SK-N-SH treated with all-trans-retinoic acid at 6 μM for 48 hours (cell line): ENCODE data around the gene MED29.

ENCODE experiments used
- ATAC-seq: fragments of 200-7000 bp; cut with Tn5 transposase; 3 replicates; pipeline ENCODE4 v1.9.1; 2020; ENCODE audit warnings: mild to moderate bottlenecking, moderate library complexity
- ARNTL ChIP-seq: fragments of 450-650 bp; formaldehyde crosslinking; IDR thresholded peaks from 2 replicates; pipeline ENCODE4 v1.5.0; 2020; ENCODE audit warnings: low read depth, mild to moderate bottlenecking, moderate library complexity, borderline replicate concordance
- BACH2 ChIP-seq: fragments of 250-450 bp; sonication (Bioruptor Pico); IDR thresholded peaks from 2 replicates; pipeline ENCODE4 v1.9.0; 2021; ENCODE audit warnings: mild to moderate bottlenecking, borderline replicate concordance
- CSDC2 ChIP-seq: fragments of 250-450 bp; sonication (Bioruptor Pico); IDR thresholded peaks from 2 replicates; pipeline ENCODE4 v1.5.0; 2020; ENCODE audit warnings: mild to moderate bottlenecking, moderate library complexity
- ESRRG ChIP-seq: fragments of 250-450 bp; sonication (Bioruptor Pico); IDR thresholded peaks from 2 replicates; pipeline ENCODE4 v1.6.1; 2021; ENCODE audit warnings: mild to moderate bottlenecking
- ISL1 ChIP-seq: fragments of 250-450 bp; sonication (Bioruptor Pico); IDR thresholded peaks from 2 replicates; pipeline ENCODE4 v2.1.2; 2022; ENCODE audit warnings: mild to moderate bottlenecking, moderate library complexity
- OSR1 ChIP-seq: fragments of 250-450 bp; sonication (Bioruptor Pico); IDR thresholded peaks from 2 replicates; pipeline ENCODE4 v1.8.0; 2022; ENCODE audit warnings: moderate library complexity, mild to moderate bottlenecking, inconsistent platforms
- PPARA ChIP-seq: fragments of 250-450 bp; sonication (Bioruptor Pico); IDR thresholded peaks from 2 replicates; pipeline ENCODE4 v1.5.0; 2020; ENCODE audit warnings: mild to moderate bottlenecking, borderline replicate concordance
- RARB ChIP-seq: fragments of 250-450 bp; sonication (Bioruptor Pico); IDR thresholded peaks from 2 replicates; pipeline ENCODE4 v1.8.0; 2021; ENCODE audit warnings: mild to moderate bottlenecking, moderate library complexity
- SNAI2 ChIP-seq: fragments of 250-450 bp; sonication (Bioruptor Pico); IDR thresholded peaks from 2 replicates; pipeline ENCODE4 v1.5.0; 2020; ENCODE audit warnings: mild to moderate bottlenecking, moderate library complexity
- TCF4 ChIP-seq: fragments of 250-450 bp; sonication (Bioruptor Pico); IDR thresholded peaks from 2 replicates; pipeline ENCODE4 v1.8.0; 2021; ENCODE audit warnings: mild to moderate bottlenecking, moderate library complexity, borderline replicate concordance
- TOX ChIP-seq: fragments of 250-450 bp; sonication (Bioruptor Pico); IDR thresholded peaks from 2 replicates; pipeline ENCODE4 v1.8.0; 2021; ENCODE audit warnings: mild to moderate bottlenecking, moderate library complexity, borderline replicate concordance
- ZC3H10 ChIP-seq: fragments of 250-450 bp; sonication (Bioruptor Pico); IDR thresholded peaks from 2 replicates; pipeline ENCODE4 v1.5.1; 2021; ENCODE audit warnings: mild to moderate bottlenecking, moderate library complexity
- ZFP3 ChIP-seq: fragments of 250-450 bp; sonication (Bioruptor Pico); IDR thresholded peaks from 2 replicates; pipeline ENCODE4 v1.5.0; 2020; ENCODE audit warnings: mild to moderate bottlenecking, moderate library complexity
- ZFP30 ChIP-seq: fragments of 450-650 bp; formaldehyde crosslinking; IDR thresholded peaks from 2 replicates; pipeline ENCODE4 v1.5.0; 2022; ENCODE audit warnings: mild to moderate bottlenecking, moderate library complexity
- ZNF565 ChIP-seq: fragments of 450-650 bp; formaldehyde crosslinking; conservative IDR thresholded peaks from 2 replicates; pipeline ENCODE4 v1.5.0; 2020; ENCODE audit warnings: low read depth, mild to moderate bottlenecking, moderate library complexity
- ZNF70 ChIP-seq: fragments of 450-650 bp; formaldehyde crosslinking; IDR thresholded peaks from 2 replicates; pipeline ENCODE4 v1.5.0; 2020; ENCODE audit warnings: mild to moderate bottlenecking, moderate library complexity
- ZNF8 ChIP-seq: fragments of 450-650 bp; formaldehyde crosslinking; IDR thresholded peaks from 2 replicates; pipeline ENCODE4 v1.5.0; 2020; ENCODE audit warnings: mild to moderate bottlenecking, moderate library complexity
- TF ChIP-seq, protein P1 (sequence below): fragments of 250-450 bp; sonication (Bioruptor Pico); IDR thresholded peaks from 2 replicates; pipeline ENCODE4 v1.5.1; 2021; ENCODE audit warnings: mild to moderate bottlenecking, moderate library complexity
- TF ChIP-seq, protein P2 (sequence below): fragments of 250-450 bp; sonication (Bioruptor Pico); IDR thresholded peaks from 2 replicates; pipeline ENCODE4 v1.8.0; 2020; ENCODE audit warnings: mild to moderate bottlenecking, moderate library complexity, borderline replicate concordance
- TF ChIP-seq, protein P3 (sequence below): fragments of 250-450 bp; sonication (Bioruptor Pico); IDR thresholded peaks from 2 replicates; pipeline ENCODE4 v1.5.0; 2020; ENCODE audit warnings: mild to moderate bottlenecking, moderate library complexity

The MED29 gene

DNA sequence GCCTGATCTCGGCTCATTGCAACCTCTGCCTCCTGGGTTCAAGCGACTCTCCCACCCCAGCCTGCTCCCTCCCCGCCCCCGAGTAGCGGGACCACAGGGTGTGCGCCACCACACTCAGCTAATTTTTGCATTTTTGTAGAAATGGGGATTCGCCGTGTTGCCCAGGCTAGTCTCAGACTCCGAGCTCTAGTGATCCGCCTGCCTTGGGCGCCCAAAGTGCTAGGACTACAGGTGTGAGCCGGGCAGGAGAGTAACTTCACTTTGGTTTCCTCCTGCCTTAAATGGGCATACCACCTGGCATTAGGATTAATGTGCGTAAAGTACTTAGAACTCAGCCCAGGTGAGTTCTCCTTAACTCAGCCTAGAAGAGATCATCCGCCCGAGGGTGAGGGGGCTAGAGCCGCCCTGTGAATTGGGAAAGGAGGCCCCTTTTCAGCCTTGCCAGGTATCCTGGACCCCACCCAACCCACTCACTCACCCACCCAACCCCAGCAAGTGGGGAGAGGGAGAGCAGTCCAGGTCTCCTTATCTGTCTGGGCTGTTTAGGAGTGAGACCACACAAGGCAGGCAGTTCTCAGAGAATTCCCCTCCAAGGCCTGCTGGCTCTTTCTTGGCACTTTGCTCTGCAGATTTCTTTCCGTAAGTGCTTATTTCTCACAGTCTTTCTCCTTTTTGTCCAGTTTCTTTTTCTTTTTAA lies 14.2 kb downstream of the MED29 start:
- no peak for TF ChIP-seq ESRRG (CRISPR knock-in tag)
- TF ChIP-seq, protein P1, sequence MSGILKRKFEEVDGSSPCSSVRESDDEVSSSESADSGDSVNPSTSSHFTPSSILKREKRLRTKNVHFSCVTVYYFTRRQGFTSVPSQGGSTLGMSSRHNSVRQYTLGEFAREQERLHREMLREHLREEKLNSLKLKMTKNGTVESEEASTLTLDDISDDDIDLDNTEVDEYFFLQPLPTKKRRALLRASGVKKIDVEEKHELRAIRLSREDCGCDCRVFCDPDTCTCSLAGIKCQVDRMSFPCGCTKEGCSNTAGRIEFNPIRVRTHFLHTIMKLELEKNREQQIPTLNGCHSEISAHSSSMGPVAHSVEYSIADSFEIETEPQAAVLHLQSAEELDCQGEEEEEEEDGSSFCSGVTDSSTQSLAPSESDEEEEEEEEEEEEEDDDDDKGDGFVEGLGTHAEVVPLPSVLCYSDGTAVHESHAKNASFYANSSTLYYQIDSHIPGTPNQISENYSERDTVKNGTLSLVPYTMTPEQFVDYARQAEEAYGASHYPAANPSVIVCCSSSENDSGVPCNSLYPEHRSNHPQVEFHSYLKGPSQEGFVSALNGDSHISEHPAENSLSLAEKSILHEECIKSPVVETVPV (CRISPR knock-in tag) = no peak
- no peak for TF ChIP-seq ZFP3
- TF ChIP-seq ISL1 = no peak
- TF ChIP-seq, protein P2, sequence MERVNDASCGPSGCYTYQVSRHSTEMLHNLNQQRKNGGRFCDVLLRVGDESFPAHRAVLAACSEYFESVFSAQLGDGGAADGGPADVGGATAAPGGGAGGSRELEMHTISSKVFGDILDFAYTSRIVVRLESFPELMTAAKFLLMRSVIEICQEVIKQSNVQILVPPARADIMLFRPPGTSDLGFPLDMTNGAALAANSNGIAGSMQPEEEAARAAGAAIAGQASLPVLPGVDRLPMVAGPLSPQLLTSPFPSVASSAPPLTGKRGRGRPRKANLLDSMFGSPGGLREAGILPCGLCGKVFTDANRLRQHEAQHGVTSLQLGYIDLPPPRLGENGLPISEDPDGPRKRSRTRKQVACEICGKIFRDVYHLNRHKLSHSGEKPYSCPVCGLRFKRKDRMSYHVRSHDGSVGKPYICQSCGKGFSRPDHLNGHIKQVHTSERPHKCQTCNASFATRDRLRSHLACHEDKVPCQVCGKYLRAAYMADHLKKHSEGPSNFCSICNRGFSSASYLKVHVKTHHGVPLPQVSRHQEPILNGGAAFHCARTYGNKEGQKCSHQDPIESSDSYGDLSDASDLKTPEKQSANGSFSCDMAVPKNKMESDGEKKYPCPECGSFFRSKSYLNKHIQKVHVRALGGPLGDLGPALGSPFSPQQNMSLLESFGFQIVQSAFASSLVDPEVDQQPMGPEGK (CRISPR knock-in tag) = no peak
- TF ChIP-seq PPARA = no peak
- no peak for TF ChIP-seq ZNF565 (CRISPR knock-in tag)
- no peak for TF ChIP-seq ZC3H10 (CRISPR knock-in tag)
- TF ChIP-seq CSDC2 (CRISPR knock-in tag) = no peak
- no peak for TF ChIP-seq ZFP30 (CRISPR knock-in tag)
- no peak for TF ChIP-seq ZNF70 (CRISPR knock-in tag)
- no peak for TF ChIP-seq TOX (CRISPR knock-in tag)
- TF ChIP-seq OSR1 (CRISPR knock-in tag) = no peak
- TF ChIP-seq BACH2 (CRISPR knock-in tag) = no peak
- no peak for TF ChIP-seq ZNF8
- no peak for ATAC-seq

DNA sequence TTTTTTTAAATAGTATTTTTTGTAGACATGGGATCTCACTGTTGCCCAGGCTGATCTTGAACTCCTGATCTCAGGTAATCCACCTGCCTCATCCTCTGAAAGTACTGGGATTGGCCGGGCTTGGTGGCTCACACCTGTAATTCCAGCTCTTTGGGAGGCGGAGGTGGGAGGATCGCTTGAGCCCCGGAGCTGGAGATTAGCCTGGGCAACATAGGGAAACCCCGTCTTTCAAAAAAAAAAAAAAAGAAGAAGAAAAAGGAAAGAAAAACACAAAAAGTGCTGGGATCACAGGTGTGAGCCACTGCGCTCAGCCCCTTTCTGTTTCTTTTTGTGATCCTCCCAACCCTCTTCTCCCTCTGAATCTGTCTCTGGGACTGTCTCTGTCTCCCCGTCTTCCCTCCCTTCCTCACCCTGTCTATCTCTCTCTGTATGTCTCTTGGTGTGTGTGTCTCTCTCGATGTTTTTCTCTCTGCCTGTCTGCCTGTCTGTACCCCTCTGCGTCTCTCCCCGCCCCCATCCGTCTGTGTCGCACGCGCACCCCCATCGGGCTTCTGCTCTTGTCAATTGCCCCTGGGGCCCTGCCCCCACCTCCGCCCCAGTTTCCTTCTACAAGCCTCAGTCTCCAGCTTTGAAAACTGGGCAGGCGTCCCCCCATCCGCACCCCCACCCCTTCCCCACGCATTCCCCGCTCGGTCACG lies 14.9 kb downstream of the MED29 start:
- TF ChIP-seq, protein P1 (CRISPR knock-in tag) = no peak
- no peak for ATAC-seq

DNA sequence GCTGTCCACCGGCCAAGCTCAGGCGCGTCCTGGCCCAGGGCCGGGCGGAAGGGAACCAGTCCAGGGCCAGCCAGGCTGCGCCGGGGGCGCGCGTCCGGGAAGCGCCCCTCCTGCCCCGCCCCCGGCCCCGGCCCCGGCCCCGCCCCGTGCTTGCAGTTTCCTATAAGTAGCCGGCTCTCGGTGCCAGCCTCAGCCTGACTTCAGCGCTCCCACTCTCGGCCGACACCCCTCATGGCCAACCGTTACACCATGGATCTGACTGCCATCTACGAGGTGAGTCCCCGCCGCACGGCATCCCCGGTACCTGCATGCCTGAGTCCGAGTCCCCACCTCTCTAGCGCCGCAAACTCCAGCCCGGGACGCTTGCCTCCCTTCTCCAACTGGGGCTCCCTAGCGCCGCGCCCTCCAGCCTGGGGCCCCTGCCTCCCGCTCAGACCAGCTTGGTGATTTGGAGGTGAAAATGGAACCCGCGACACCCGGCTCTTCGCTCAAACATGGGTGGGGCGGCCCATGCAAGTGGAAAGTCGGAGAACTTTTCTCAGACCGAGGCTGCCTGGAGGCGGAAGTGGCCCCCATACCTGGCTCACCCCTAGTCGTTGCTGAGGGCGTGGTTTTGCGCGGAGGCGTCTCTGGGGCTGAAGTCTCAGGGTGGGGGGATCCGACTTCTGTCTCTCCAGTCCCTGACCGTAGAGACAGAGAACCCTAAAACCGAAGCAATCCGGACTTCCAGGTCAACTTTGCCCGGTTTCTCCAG lies 15.7 kb downstream of the MED29 start, which contains the start of gene ZFP36:
TSS of gene ZFP36 (plus strand) at position 192 of the 754 bp plus-strand sequence. CDS start at position 250, 58 bp downstream.
- ATAC-seq = peak; percentile 24
- TF ChIP-seq ZNF70 (CRISPR knock-in tag) (no peak), RARB (peak; percentile 53; the same call in 1 of the 2 replicates), TOX (CRISPR knock-in tag) (peak; percentile 32; the same call in 1 of the 2 replicates), ZNF8 (no peak), CSDC2 (CRISPR knock-in tag) (no peak), ZFP30 (CRISPR knock-in tag) (no peak), ISL1 (no peak), ARNTL (CRISPR knock-in tag) (no peak), PPARA (no peak), TCF4 (CRISPR knock-in tag) (no peak), ZC3H10 (CRISPR knock-in tag) (peak; percentile 47; the same call in 1 of the 2 replicates), SNAI2 (CRISPR knock-in tag) (no peak), OSR1 (CRISPR knock-in tag) (no peak), ZFP3 (no peak)
- TF ChIP-seq, protein P3, sequence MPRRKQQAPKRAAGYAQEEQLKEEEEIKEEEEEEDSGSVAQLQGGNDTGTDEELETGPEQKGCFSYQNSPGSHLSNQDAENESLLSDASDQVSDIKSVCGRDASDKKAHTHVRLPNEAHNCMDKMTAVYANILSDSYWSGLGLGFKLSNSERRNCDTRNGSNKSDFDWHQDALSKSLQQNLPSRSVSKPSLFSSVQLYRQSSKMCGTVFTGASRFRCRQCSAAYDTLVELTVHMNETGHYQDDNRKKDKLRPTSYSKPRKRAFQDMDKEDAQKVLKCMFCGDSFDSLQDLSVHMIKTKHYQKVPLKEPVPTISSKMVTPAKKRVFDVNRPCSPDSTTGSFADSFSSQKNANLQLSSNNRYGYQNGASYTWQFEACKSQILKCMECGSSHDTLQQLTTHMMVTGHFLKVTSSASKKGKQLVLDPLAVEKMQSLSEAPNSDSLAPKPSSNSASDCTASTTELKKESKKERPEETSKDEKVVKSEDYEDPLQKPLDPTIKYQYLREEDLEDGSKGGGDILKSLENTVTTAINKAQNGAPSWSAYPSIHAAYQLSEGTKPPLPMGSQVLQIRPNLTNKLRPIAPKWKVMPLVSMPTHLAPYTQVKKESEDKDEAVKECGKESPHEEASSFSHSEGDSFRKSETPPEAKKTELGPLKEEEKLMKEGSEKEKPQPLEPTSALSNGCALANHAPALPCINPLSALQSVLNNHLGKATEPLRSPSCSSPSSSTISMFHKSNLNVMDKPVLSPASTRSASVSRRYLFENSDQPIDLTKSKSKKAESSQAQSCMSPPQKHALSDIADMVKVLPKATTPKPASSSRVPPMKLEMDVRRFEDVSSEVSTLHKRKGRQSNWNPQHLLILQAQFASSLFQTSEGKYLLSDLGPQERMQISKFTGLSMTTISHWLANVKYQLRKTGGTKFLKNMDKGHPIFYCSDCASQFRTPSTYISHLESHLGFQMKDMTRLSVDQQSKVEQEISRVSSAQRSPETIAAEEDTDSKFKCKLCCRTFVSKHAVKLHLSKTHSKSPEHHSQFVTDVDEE (CRISPR knock-in tag) = no peak
- TF ChIP-seq, protein P1 (CRISPR knock-in tag) = no peak
- TF ChIP-seq, protein P2 (CRISPR knock-in tag) = peak; percentile 57; the same call in 1 of the 2 replicates
